NB4 (cell line): Measurements from ENCODE around the gene LRRC28.
A peak's percentile ranks its signal among the peaks of the same experiment; 100 is the strongest.

ENCODE experiments used
- CTCF ChIP-seq: IDR thresholded peaks from one replicate; pipeline ENCODE4 v1.5.1; 2012; ENCODE audit warnings: low read depth, low read length
- MAX ChIP-seq: IDR thresholded peaks from 2 replicates; pipeline ENCODE4 v1.6.1; 2011; ENCODE audit warnings: low read depth, low read length
- MYC ChIP-seq: IDR thresholded peaks from 2 replicates; pipeline ENCODE4 v1.6.1; 2011; ENCODE audit warnings: low read depth, low read length
- POLR2A ChIP-seq: IDR thresholded peaks from 2 replicates; pipeline ENCODE4 v1.6.1; 2011; ENCODE audit warnings: mild to moderate bottlenecking; ENCODE audit not compliant: insufficient read length; ENCODE audit errors: extremely low read depth

- TF ChIP-seq POLR2A (no peak), CTCF (peak; percentile 89), MAX (no peak), MYC (no peak)
Observed at GRCh38 chr15:99213187-99213811, 38.0 kb upstream of the LRRC28 start.
